ENCODE measurements around the gene PDE1A.

The PDE1A gene

GRCh38 chr2:182265718-182266117 is 161.1 kb downstream of the PDE1A start:
- DNase-seq: no peak

- no peak for DNase-seq
Observed at GRCh38 chr2:182261860-182262387, 164.9 kb downstream of the PDE1A start.

- no peak for DNase-seq
Observed at GRCh38 chr2:182259629-182260150, 167.1 kb downstream of the PDE1A start.

GRCh38 chr2:182252534-182252933 is 174.3 kb downstream of the PDE1A start:
- DNase-seq: no peak

GRCh38 chr2:182248898-182249297 is 177.9 kb downstream of the PDE1A start:
- DNase-seq: no peak

GRCh38 chr2:182248362-182248761 is 178.5 kb downstream of the PDE1A start:
- DNase-seq: no peak

GRCh38 chr2:182247831-182248230 is 179.0 kb downstream of the PDE1A start:
- no peak for DNase-seq

- DNase-seq: no peak
Observed at GRCh38 chr2:182245963-182246362, 180.9 kb downstream of the PDE1A start.

GRCh38 chr2:182242609-182243008 is 184.2 kb downstream of the PDE1A start:
- no peak for DNase-seq

GRCh38 chr2:182241936-182242335 is 184.9 kb downstream of the PDE1A start:
- no peak for DNase-seq

- DNase-seq: peak in 1 of 2 donors; percentile 17
Observed at GRCh38 chr2:182240862-182241371, 185.9 kb downstream of the PDE1A start.

GRCh38 chr2:182230561-182230960 is 196.3 kb downstream of the PDE1A start:
- no peak for DNase-seq

- no peak for DNase-seq
Observed at GRCh38 chr2:182229297-182229696, 197.5 kb downstream of the PDE1A start.

- DNase-seq: no peak
Observed at GRCh38 chr2:182228741-182229140, 198.1 kb downstream of the PDE1A start.

GRCh38 chr2:182228073-182228473 is 198.8 kb downstream of the PDE1A start:
- no peak for DNase-seq

- DNase-seq: no peak
Observed at GRCh38 chr2:182226807-182227206, 200.0 kb downstream of the PDE1A start.

GRCh38 chr2:182224669-182225068 is 202.2 kb downstream of the PDE1A start:
- no peak for DNase-seq

- no peak for DNase-seq
Observed at GRCh38 chr2:182220998-182221397, 205.8 kb downstream of the PDE1A start.

- DNase-seq: no peak
Observed at GRCh38 chr2:182220335-182220734, 206.5 kb downstream of the PDE1A start.

GRCh38 chr2:182210669-182211068 is 216.2 kb downstream of the PDE1A start:
- DNase-seq: no peak

GRCh38 chr2:182208421-182208820 is 218.4 kb downstream of the PDE1A start:
- DNase-seq: no peak

GRCh38 chr2:182207049-182207746 is 219.6 kb downstream of the PDE1A start:
- no peak for DNase-seq

- no peak for DNase-seq
Observed at GRCh38 chr2:182197529-182197928, 229.3 kb downstream of the PDE1A start.

GRCh38 chr2:182193291-182193690 is 233.5 kb downstream of the PDE1A start:
- no peak for DNase-seq

All from hippocampal formation (tissue), 2 donors.